Measurements from ENCODE around the gene CD46. TPM values are rescaled to one million over a fixed set of nuclear protein-coding genes. Genes with fewer than 3 reads are reported as not detected.

Gene CD46
- total RNA-seq, 3 donors from 2014 or later, result 203 to 283 (median 204) TPM

GRCh38 chr1:207833956-207834660 is 82.3 kb downstream of the CD46 start:
- Histone ChIP-seq H3K4me1 (peaks cover 3 to 35% of the 10 kb centered on the region in 2 donors), H3K4me3 (no peak overlapping the region), H3K36me3 (no peaks in the 10 kb centered on the region), H3K27ac (peak overlapping the region; percentile 34 to 55), H3K9me3 (no peaks in the 10 kb centered on the region), H3K27me3 (no peaks in the 10 kb centered on the region)
- intact Hi-C loops (cut with DNase I; ENCODE audit: low total_unique reads), result no loop called here
- TF ChIP-seq POLR2A (IDR thresholded peaks at IDR 0.05) (no peak), CTCF (IDR thresholded peaks at IDR 0.05) (no peak), POLR2AphosphoS5 (IDR thresholded peaks at IDR 0.05) (no peak)
- no peak for DNase-seq (ENCODE audit: low spot score in 2 of 2)

- Histone ChIP-seq H3K27ac (peak overlapping the region in 1 of 2 donors; percentile 85), H3K4me3 (no peak overlapping the region), H3K4me1 (peaks cover 3 to 24% of the 10 kb centered on the region in 2 donors), H3K9me3 (no peaks in the 10 kb centered on the region), H3K36me3 (no peaks in the 10 kb centered on the region), H3K27me3 (no peaks in the 10 kb centered on the region)
- no peak for DNase-seq (ENCODE audit: low spot score in 2 of 2)
- intact Hi-C loops (cut with DNase I; ENCODE audit: low total_unique reads), result no loop called here
- no peak for TF ChIP-seq CTCF (IDR thresholded peaks at IDR 0.05)
Measured at GRCh38 chr1:207835958-207836357, 84.1 kb downstream of the CD46 start.

- DNase-seq (ENCODE audit: low spot score in 2 of 2), result no peak
- H3K4me3 ChIP-seq, result no peak overlapping the region
- H3K36me3 ChIP-seq, result no peaks in the 10 kb centered on the region
- TF ChIP-seq POLR2A (IDR thresholded peaks at IDR 0.05) (no peak), POLR2AphosphoS5 (IDR thresholded peaks at IDR 0.05) (no peak), CTCF (IDR thresholded peaks at IDR 0.05) (no peak)
- H3K4me1 ChIP-seq, result peaks cover 3 to 17% of the 10 kb centered on the region in 2 donors
- no peaks in the 10 kb centered on the region for H3K9me3 ChIP-seq
- intact Hi-C loops (cut with DNase I; ENCODE audit: low total_unique reads), result no loop called here
- H3K27me3 ChIP-seq, result no peaks in the 10 kb centered on the region
- H3K27ac ChIP-seq, result peak overlapping the region; percentile 20 to 85
Measured at GRCh38 chr1:207836591-207837347, 84.9 kb downstream of the CD46 start.

- DNase-seq (ENCODE audit: low spot score in 2 of 2), result no peak
- TF ChIP-seq CTCF (IDR thresholded peaks at IDR 0.05) (no peak), POLR2AphosphoS5 (IDR thresholded peaks at IDR 0.05) (no peak), POLR2A (IDR thresholded peaks at IDR 0.05) (no peak)
- Histone ChIP-seq H3K9me3 (no peaks in the 10 kb centered on the region), H3K27ac (peak overlapping the region; percentile 85 to 87), H3K4me1 (peaks cover 3 to 10% of the 10 kb centered on the region in 2 donors), H3K4me3 (no peak overlapping the region), H3K27me3 (no peaks in the 10 kb centered on the region), H3K36me3 (no peaks in the 10 kb centered on the region)
- intact Hi-C loops (cut with DNase I; ENCODE audit: low total_unique reads), result no loop called here
Measured at GRCh38 chr1:207837673-207838072, 85.8 kb downstream of the CD46 start.

Measured in breast epithelium (tissue), 4 donors.